Progenitor cell of endocrine pancreas (in vitro differentiated cells): Measurements from ENCODE around the gene CHST15. TPM values are rescaled to one million over a fixed set of nuclear protein-coding genes. Genes with fewer than 3 reads are reported as not detected.

ENCODE experiments used
- DNase-seq: peaks from one replicate; pipeline ENCODE4 v3.0.0; 2021; ENCODE audit warnings: low spot score; ENCODE audit not compliant: unreplicated experiment
- H3K27ac Mint-ChIP-seq: 2 replicates; pipeline ENCODE4 v1.8.0; 2021; ENCODE audit warnings: mild to moderate bottlenecking, moderate library complexity, mixed read lengths
- H3K27me3 Mint-ChIP-seq: 2 replicates; pipeline ENCODE4 v1.8.0; 2021; ENCODE audit warnings: mixed read lengths
- H3K36me3 Mint-ChIP-seq: 2 replicates; pipeline ENCODE4 v1.8.0; 2022; ENCODE audit warnings: mixed read lengths; ENCODE audit not compliant: insufficient read depth
- H3K4me1 Mint-ChIP-seq: 2 replicates; pipeline ENCODE4 v1.8.0; 2021; ENCODE audit warnings: low read depth, mixed read lengths
- H3K4me3 Mint-ChIP-seq: 2 replicates; pipeline ENCODE4 v1.8.0; 2021; ENCODE audit warnings: low read depth, mild to moderate bottlenecking, moderate library complexity, mixed read lengths
- H3K9me3 Mint-ChIP-seq: 2 replicates; pipeline ENCODE4 v1.8.0; 2021; ENCODE audit warnings: low read depth, mixed read lengths
- total RNA-seq: library from RNA; stranded (reverse); gene quantifications from 2 replicates; pipeline ENCODE4 v1.2.1, GENCODE V29; 2021
- TF ChIP-seq, protein P1 (sequence below): fragments of 200-600 bp; sonication (generic); IDR thresholded peaks from one replicate; pipeline ENCODE4 v1.5.0; 2021; ENCODE audit warnings: antibody characterized with exemption, mild to moderate bottlenecking; ENCODE audit not compliant: unreplicated experiment

Gene CHST15
- total RNA-seq, 1 donor from 2014 or later: 7.9 TPM

DNA sequence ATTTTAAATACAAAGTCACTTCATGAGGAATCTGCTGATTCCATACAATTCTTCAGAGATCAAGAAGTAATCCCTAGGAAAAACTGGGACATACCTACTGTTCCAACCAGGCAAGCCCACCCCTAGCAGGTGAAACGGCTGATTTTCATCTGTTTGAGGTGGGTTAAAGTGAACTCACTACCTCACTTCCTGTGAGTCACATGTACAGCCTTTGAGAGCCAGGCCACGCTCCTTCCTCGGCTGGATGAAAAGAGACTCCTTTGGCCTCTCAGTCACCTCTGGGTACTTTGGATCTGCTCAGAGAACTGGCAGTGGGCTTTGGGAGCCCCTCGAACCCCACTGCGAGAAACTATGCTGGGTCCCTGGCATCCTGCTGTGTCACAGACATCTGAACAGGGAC is 68.2 kb downstream of the CHST15 start:
- Mint-ChIP-seq H3K27ac (peak overlapping the region; percentile 14), H3K9me3 (no peaks in the 10 kb centered on the region), H3K27me3 (peaks cover 11% of the 10 kb centered on the region), H3K4me1 (peaks cover 5% of the 10 kb centered on the region), H3K4me3 (no peak overlapping the region), H3K36me3 (no peaks in the 10 kb centered on the region)
- no peak for DNase-seq
- TF ChIP-seq, protein P1, sequence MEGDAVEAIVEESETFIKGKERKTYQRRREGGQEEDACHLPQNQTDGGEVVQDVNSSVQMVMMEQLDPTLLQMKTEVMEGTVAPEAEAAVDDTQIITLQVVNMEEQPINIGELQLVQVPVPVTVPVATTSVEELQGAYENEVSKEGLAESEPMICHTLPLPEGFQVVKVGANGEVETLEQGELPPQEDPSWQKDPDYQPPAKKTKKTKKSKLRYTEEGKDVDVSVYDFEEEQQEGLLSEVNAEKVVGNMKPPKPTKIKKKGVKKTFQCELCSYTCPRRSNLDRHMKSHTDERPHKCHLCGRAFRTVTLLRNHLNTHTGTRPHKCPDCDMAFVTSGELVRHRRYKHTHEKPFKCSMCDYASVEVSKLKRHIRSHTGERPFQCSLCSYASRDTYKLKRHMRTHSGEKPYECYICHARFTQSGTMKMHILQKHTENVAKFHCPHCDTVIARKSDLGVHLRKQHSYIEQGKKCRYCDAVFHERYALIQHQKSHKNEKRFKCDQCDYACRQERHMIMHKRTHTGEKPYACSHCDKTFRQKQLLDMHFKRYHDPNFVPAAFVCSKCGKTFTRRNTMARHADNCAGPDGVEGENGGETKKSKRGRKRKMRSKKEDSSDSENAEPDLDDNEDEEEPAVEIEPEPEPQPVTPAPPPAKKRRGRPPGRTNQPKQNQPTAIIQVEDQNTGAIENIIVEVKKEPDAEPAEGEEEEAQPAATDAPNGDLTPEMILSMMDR: no peak

DNA sequence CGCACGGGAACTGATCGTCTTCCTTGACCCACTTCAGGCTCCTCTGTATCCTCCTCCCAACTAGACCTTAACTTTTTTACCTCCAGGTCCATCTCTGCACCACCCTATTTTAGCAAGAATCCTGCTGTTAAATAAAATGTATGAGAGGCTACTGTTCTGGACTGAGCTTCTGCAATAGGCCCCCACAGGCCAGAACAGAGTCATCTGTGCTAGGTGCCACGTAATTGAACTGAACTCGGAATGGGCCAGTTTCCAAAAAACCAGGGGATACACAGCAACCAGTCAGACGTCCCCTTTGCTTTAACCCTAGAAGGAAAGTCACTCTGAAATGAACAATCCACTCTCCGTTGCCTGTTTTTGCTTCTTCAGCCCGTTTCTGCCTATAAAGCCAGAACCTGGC is 71.3 kb downstream of the CHST15 start:
- Mint-ChIP-seq H3K36me3 (no peaks in the 10 kb centered on the region), H3K27me3 (peaks cover 15% of the 10 kb centered on the region), H3K4me3 (no peak overlapping the region), H3K27ac (no peak overlapping the region), H3K4me1 (no peaks in the 10 kb centered on the region), H3K9me3 (no peaks in the 10 kb centered on the region)
- no peak for DNase-seq
- TF ChIP-seq, protein P1: no peak

DNA sequence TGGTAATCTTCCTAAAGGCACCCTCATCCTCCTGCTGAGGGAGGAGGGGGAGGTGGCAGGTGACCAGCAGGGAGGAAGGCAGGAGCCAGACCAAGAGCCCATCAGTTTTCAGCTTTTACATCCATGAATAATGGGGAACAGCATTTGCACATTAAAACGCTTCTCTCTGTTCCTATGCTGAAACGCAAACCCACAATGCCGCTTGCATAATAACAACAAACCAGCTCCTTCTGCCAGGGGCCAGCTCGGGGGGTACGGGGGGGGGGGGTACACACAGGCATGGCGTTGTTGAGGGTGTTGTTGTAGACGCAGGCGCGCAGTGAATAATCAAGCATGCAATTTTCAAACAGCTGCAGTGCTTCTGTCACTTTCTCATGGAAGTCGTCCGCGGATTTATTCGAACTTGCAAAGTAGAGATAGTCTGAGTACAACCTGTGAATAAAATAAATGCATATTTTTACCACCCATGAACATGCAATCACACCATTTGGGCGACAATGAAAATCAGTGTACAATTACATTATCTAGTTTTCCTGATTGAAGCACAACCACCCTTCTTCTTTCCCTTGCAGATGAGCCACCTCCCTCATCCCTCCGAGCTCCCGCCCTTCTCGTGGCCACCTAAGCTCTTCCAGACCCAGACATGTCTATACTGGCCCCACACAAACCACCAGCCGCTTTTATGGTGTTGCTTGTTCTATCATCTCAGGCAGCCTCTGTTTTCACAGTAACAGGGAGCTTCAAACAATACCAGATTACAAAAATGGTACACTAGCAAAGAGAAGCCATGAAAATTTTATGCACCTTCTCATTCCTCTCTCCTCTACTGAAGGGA is 72.2 kb downstream of the CHST15 start:
- Mint-ChIP-seq H3K27ac (no peak overlapping the region), H3K27me3 (peaks cover 11% of the 10 kb centered on the region), H3K9me3 (no peaks in the 10 kb centered on the region), H3K4me1 (no peaks in the 10 kb centered on the region), H3K4me3 (no peak overlapping the region), H3K36me3 (no peaks in the 10 kb centered on the region)
- no peak for DNase-seq
- TF ChIP-seq, protein P1: no peak

DNA sequence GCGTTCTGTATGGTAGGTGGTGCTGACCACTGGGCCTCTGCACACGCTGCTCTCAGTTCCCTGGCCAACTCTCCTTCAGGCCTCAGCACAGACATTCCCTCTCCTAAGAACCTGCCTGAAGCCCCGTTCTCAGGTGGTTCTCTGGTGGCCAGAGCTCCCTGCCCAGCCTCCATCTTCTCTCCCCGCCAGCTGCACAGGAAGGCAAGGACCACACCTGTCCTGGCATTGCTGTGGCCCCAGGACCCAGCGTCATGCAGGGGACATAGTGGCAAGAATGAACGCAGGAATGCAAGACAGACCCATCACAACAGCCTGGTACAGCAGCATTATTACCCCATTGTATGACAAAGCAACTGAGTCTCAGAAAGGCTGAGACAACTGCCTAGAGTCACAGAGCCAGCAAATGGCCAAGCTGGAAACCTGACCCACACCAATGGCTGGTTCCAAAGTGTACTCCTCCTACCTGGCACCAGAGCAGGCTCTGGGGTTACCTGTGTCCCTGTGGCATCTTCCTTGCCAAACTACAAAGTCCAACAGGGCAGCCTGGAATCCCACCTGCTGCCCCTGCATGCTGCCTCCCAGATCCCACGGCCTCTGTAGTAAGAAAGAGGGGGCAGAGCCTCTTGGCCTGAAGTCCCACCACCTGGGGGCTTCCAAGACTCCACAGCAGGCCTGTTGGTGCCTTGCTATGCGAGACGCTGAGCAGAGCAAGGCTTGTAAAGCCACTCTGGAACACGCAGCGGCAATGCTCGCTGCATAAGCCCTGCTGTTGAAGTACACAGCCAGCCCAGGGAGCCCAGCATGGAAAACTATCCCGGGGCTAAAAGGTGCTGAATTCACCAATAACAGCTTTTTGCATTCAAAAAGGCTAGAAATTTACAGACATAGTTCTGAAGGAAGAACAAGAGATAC is 73.3 kb downstream of the CHST15 start:
- peaks cover 11% of the 10 kb centered on the region for H3K27me3 Mint-ChIP-seq
- no peaks in the 10 kb centered on the region for H3K9me3 Mint-ChIP-seq
- no peak overlapping the region for H3K27ac Mint-ChIP-seq
- TF ChIP-seq, protein P1: no peak
- no peaks in the 10 kb centered on the region for H3K36me3 Mint-ChIP-seq
- no peak overlapping the region for H3K4me3 Mint-ChIP-seq
- DNase-seq: no peak
- no peaks in the 10 kb centered on the region for H3K4me1 Mint-ChIP-seq

DNA sequence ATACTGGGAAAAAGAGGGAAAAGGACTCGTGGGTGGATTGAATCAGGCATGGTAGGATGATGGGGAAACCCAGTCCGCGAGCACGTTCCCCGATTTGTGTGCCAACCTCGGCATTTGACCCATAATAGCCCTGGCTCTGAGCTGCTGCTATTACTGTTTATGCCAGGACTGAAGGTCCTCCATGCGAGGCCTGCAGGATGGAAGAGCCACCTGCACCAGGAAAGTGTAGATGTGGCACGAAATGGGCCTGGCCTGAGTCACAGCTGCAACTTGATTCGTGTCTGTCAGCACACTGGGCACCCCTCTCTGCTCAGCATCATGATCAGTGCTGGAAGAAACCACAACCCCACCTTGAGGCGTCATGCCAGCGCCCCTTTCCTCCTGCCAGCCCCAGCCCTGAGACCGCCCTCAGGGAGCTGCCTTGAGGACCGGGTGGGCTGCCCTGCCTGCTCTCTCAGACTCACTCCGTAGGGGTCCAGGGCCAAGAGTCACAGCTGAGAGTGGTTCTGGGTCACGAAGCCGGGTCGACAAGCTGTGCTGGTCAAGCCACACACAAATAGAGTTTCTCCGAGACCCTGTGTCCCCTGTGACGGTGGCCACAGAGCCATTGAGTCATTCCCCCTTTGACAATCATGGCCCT is 74.4 kb downstream of the CHST15 start:
- no peak for DNase-seq
- Mint-ChIP-seq H3K27ac (no peak overlapping the region), H3K9me3 (peaks cover 3% of the 10 kb centered on the region), H3K4me1 (no peaks in the 10 kb centered on the region), H3K4me3 (no peak overlapping the region), H3K27me3 (peaks cover 11% of the 10 kb centered on the region), H3K36me3 (no peaks in the 10 kb centered on the region)
- TF ChIP-seq, protein P1: no peak
